OCI-LY3 (cell line): ENCODE measurements around the gene TMEM8B.

Source experiments
- CTCF ChIP-seq: fragments of 200-600, 300-600 bp; sonication (generic); IDR thresholded peaks from 2 replicates; pipeline ENCODE4 v1.5.1; 2014; ENCODE audit warnings: antibody characterized with exemption, low read length, low read depth
- EZH2phosphoT487 ChIP-seq: fragments of 200-600 bp; shearing (Covaris generic); IDR thresholded peaks from 2 replicates; pipeline ENCODE4 v1.6.1; 2018; ENCODE audit warnings: antibody characterized with exemption, mixed run types, low read depth

- TF ChIP-seq CTCF (no peak), EZH2phosphoT487 (no peak)
Observed at GRCh38 chr9:35797311-35798109, 31.5 kb upstream of the TMEM8B start.
